Smooth muscle cell (in vitro differentiated cells): Measurements from ENCODE around the gene SLC25A20. TPM values are rescaled to one million over a fixed set of nuclear protein-coding genes. Genes with fewer than 3 reads are reported as not detected.
"Not testable (repeated sequence)": the region's sequence is repeated elsewhere in the genome, so short reads cannot be mapped to it uniquely, and the experiment has no call there.

ENCODE experiments used
- DNase-seq: peaks from one replicate; lab custom pipeline; 2025; ENCODE audit not compliant: unreplicated experiment; lab: John Stamatoyannopoulos, UW
- H2AFZ ChIP-seq: fragments of 200-600 bp; sonication (generic); 2 replicates; pipeline ENCODE4 v1.6.0; 2016; ENCODE audit warnings: antibody characterized with exemption, low read depth, mild to moderate bottlenecking
- H3F3A ChIP-seq: fragments of 200-600 bp; sonication (generic); 2 replicates; pipeline ENCODE4 v1.6.0; 2017; ENCODE audit warnings: antibody characterized with exemption, low read depth
- H3K27ac ChIP-seq: fragments of 200-600 bp; sonication (generic); 2 replicates; pipeline ENCODE4 v1.5.1; 2016; ENCODE audit warnings: low read depth, mild to moderate bottlenecking
- H3K27me3 ChIP-seq: fragments of 200-600 bp; sonication (generic); 2 replicates; pipeline ENCODE4 v1.6.1; 2016; ENCODE audit warnings: low read depth, mild to moderate bottlenecking
- H3K36me3 ChIP-seq: fragments of 200-600 bp; sonication (generic); 2 replicates; pipeline ENCODE4 v1.5.1; 2016; ENCODE audit warnings: low read depth
- H3K4me1 ChIP-seq: fragments of 200-600 bp; sonication (generic); 2 replicates; pipeline ENCODE4 v1.5.1; 2016; ENCODE audit warnings: low read depth
- H3K4me2 ChIP-seq: fragments of 200-600 bp; sonication (generic); 2 replicates; pipeline ENCODE4 v1.6.0; 2016; ENCODE audit warnings: mild to moderate bottlenecking
- H3K4me3 ChIP-seq: fragments of 200-600 bp; sonication (generic); 2 replicates; pipeline ENCODE4 v1.5.1; 2016; ENCODE audit warnings: mild to moderate bottlenecking
- H3K79me2 ChIP-seq: fragments of 200-600 bp; sonication (generic); 2 replicates; pipeline ENCODE4 v1.6.0; 2016; ENCODE audit warnings: low read depth, mild to moderate bottlenecking
- H3K9ac ChIP-seq: fragments of 200-600 bp; sonication (generic); 2 replicates; pipeline ENCODE4 v1.6.0; 2016; ENCODE audit warnings: low read depth
- H3K9me3 ChIP-seq: fragments of 200-600 bp; sonication (generic); replicated peaks from 2 replicates; pipeline ENCODE4 v1.5.1; 2016; ENCODE audit warnings: low read depth
- H4K20me1 ChIP-seq: fragments of 200-600 bp; sonication (generic); 2 replicates; pipeline ENCODE4 v1.6.0; 2016; ENCODE audit warnings: low read depth
- WGBS: methylation state at CpG from one replicate; pipeline ENCODE4 v1.1.7; 2016; ENCODE audit warnings: low lambda C conversion rate; 5-methylcytosine and 5-hydroxymethylcytosine counted together
- polyA plus RNA-seq: library from polyadenylated mRNA; unstranded; fragments of >200 nt; fragmentation: Nextera tagmentation; extraction: Ambion mirVana; gene quantifications from 2 replicates; pipeline ENCODE4 v1.2.1, GENCODE V29; 2016
- total RNA-seq: library from RNA; depleted of rRNA; stranded (reverse); fragments of >200 nt; gene quantifications from 2 replicates; pipeline ENCODE4 v1.2.3, GENCODE V29; 2014
- TF ChIP-seq, protein P1 (sequence below): fragments of 200-600 bp; sonication (generic); IDR thresholded peaks from 2 replicates; pipeline ENCODE4 v1.5.1; 2017; ENCODE audit warnings: borderline replicate concordance, mild to moderate bottlenecking, antibody characterized with exemption; ENCODE audit not compliant: insufficient read depth, poor library complexity, severe bottlenecking

The SLC25A20 gene
- total and polyA plus RNA-seq, 2 experiments from 2014 or later: 8.9 to 12.1 TPM

DNA sequence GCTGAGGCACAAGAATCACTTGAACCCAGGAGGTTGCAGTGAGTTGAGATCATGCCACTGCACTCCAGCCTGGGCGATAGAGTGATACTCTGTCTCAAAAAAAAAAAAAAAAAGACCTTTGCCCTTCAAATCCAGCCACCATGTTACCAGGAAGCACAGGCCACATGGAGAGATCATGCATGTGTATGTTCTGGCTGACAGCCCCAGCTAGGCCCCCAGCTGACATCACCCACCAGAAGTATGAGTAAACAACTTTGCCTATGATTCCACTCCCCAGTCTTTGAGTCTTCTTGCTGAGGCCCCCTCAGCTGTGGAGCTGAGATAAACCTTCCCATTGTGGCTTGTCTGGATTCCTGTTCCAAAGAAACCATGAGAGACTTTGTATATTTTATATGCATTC is 16.6 kb upstream of the SLC25A20 start:
- peak overlapping the region; percentile 27 for H3K4me2 ChIP-seq
- peaks cover 8% of the 10 kb centered on the region for H3K4me1 ChIP-seq
- peaks cover 25% of the 10 kb centered on the region for H3K79me2 ChIP-seq
- peak overlapping the region; percentile 40 for H3K27ac ChIP-seq
- H3K27me3 ChIP-seq: no peaks in the 10 kb centered on the region
- TF ChIP-seq, protein P1, sequence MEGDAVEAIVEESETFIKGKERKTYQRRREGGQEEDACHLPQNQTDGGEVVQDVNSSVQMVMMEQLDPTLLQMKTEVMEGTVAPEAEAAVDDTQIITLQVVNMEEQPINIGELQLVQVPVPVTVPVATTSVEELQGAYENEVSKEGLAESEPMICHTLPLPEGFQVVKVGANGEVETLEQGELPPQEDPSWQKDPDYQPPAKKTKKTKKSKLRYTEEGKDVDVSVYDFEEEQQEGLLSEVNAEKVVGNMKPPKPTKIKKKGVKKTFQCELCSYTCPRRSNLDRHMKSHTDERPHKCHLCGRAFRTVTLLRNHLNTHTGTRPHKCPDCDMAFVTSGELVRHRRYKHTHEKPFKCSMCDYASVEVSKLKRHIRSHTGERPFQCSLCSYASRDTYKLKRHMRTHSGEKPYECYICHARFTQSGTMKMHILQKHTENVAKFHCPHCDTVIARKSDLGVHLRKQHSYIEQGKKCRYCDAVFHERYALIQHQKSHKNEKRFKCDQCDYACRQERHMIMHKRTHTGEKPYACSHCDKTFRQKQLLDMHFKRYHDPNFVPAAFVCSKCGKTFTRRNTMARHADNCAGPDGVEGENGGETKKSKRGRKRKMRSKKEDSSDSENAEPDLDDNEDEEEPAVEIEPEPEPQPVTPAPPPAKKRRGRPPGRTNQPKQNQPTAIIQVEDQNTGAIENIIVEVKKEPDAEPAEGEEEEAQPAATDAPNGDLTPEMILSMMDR: no peak
- no peaks in the 10 kb centered on the region for H3K9me3 ChIP-seq
- DNase-seq: no peak
- WGBS: 85% methylated on average over 1 of the region's 1 CpG
- H3K4me3 ChIP-seq: no peak overlapping the region
- no peak overlapping the region for H2AFZ ChIP-seq
- H4K20me1 ChIP-seq: peaks cover 12% of the 10 kb centered on the region
- H3K36me3 ChIP-seq: no peaks in the 10 kb centered on the region
- H3K9ac ChIP-seq: no peak overlapping the region
- peaks cover 13% of the 10 kb centered on the region for H3F3A ChIP-seq

DNA sequence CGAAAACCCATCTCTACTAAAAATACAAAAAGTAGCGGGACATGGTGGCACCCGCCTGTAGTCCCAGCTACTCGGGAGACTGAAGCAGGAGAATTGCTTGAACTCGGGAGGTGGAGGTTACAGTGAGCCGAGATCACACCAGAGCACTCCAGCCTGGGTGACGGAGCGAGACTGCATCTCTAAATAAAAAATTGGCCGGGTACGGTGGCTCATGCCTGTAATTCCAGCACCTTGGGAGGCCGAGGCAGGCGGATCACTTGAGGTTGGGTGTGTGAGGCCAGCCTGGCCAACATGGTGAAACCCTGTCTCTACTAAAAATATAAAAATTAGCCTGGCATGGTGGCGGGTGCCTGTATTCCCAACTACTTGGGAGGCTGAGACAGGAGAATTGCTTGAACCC is 8.3 kb upstream of the SLC25A20 start:
- not testable (repeated sequence) for H3K4me2 ChIP-seq, H4K20me1 ChIP-seq, DNase-seq, H3K79me2 ChIP-seq, H3K4me1 ChIP-seq, H3F3A ChIP-seq, H3K9me3 ChIP-seq, H2AFZ ChIP-seq, H3K36me3 ChIP-seq, H3K27me3 ChIP-seq, H3K27ac ChIP-seq, H3K4me3 ChIP-seq, H3K9ac ChIP-seq
- WGBS: 96% methylated on average over 13 of the region's 13 CpGs

DNA sequence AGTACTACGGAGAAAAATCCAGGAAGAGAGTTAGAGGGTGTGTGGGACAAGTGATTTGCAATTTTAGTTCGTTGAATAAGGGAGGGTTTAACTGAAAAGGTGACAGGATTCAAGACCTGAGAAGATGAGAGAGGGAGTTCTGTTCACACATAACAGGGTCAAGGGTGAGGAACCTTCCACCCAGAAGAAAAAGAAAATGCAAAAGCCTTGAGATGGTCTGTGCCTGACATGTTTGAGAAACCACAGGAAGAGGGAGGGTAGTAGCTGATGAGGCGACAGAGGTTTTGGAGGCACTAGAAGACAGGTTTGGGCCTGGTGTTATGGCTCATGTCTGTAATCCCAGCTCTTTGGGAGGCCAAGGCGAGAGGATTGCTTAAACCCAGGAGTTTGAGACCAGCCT is 591 bp upstream of the SLC25A20 start:
- H3K4me3 ChIP-seq: peak overlapping the region; percentile 75
- peak overlapping the region; percentile 6 for H3K27ac ChIP-seq
- TF ChIP-seq, protein P1: no peak
- peak overlapping the region; percentile 88 for H3K4me2 ChIP-seq
- DNase-seq: no peak
- no peaks in the 10 kb centered on the region for H3F3A ChIP-seq
- no peaks in the 10 kb centered on the region for H3K27me3 ChIP-seq
- no peaks in the 10 kb centered on the region for H3K79me2 ChIP-seq
- 86% methylated on average over 4 of the region's 4 CpGs for WGBS
- peak overlapping the region; percentile 17 for H2AFZ ChIP-seq
- H4K20me1 ChIP-seq: no peaks in the 10 kb centered on the region
- no peaks in the 10 kb centered on the region for H3K9me3 ChIP-seq
- H3K36me3 ChIP-seq: no peaks in the 10 kb centered on the region
- no peak overlapping the region for H3K9ac ChIP-seq
- H3K4me1 ChIP-seq: peaks cover 7% of the 10 kb centered on the region

DNA sequence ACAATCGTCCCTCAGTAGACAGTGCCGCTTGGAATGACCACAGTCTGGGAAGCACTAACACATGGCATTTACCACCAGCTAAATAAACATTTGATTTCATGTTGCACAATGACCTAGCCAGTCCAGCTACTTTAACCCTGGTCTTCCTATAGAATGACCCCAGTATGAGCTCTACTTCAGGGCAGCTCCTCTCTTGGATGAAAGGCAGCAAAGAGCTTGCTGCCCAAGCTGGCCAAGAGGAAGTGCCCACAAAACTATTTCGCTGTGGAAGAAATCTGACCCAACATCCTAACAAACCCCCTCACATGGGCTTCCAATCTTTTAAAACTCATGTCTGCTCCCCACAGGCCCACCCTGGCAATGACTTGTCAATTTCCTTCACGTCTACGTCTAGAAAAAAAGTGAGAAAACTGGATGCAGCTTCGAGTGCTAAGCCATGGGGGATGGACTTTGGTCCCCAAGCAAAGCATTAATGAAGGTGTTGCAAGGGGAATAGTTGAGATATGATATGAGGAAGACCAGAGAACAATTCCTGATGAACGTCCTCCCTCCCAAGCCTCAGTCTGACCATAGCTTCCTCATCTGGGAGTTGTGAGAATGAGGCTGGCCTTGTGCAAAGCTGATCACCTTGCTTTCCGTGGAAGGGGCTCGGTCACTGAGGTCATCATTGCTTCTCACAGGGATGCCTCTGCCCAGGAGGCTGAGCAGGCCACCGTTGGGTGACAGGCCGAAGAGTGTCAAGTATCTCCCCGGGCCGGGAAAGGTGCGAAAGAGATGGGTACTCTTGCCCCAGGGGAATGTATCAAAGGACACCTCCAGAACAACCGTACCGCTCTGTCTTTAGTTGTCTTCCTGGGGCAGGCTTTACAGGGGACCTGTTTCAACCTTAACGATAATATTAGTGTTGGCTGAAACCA is 964 bp downstream of the SLC25A20 start:
- H3K9me3 ChIP-seq: no peaks in the 10 kb centered on the region
- H3K9ac ChIP-seq: peak overlapping the region; percentile 57
- H3K4me2 ChIP-seq: peak overlapping the region; percentile 88
- no peaks in the 10 kb centered on the region for H3K36me3 ChIP-seq
- H3K27me3 ChIP-seq: no peaks in the 10 kb centered on the region
- peak overlapping the region; percentile 75 for H3K4me3 ChIP-seq
- H3K79me2 ChIP-seq: no peaks in the 10 kb centered on the region
- peak overlapping the region; percentile 99 for H2AFZ ChIP-seq
- H4K20me1 ChIP-seq: no peaks in the 10 kb centered on the region
- 61% methylated on average over 17 of the region's 17 CpGs for WGBS
- H3F3A ChIP-seq: no peaks in the 10 kb centered on the region
- peaks cover 7% of the 10 kb centered on the region for H3K4me1 ChIP-seq
- no peak overlapping the region for H3K27ac ChIP-seq
- no peak for DNase-seq
- TF ChIP-seq, protein P1: no peak
